Keratinocyte (primary cell): Measurements from ENCODE around the gene TRPC4AP. TPM values are rescaled to one million over a fixed set of nuclear protein-coding genes. Genes with fewer than 3 reads are reported as not detected.

Source experiments
- DNase-seq: peaks from one replicate; pipeline ENCODE4 v3.0.0-alpha.2; 2011; ENCODE audit warnings: low read depth, missing footprints, low spot score
- FAIRE-seq: peaks from 2 replicates; lab custom pipeline; 2011; peaks lifted over from hg19 to GRCh38; lab: Jason Lieb, UNC
- H2AFZ ChIP-seq: 2 replicates; pipeline ENCODE4 v1.6.0; 2012; ENCODE audit warnings: low read length, control low read depth, inconsistent platforms; ENCODE audit not compliant: control insufficient read depth
- H3K27ac ChIP-seq: 2 replicates; pipeline ENCODE4 v1.5.1; 2011; ENCODE audit warnings: low read length; ENCODE audit not compliant: control insufficient read depth, insufficient read depth
- H3K27me3 ChIP-seq: 3 replicates; pipeline ENCODE4 v1.6.0; 2011; ENCODE audit warnings: low read length; ENCODE audit not compliant: control insufficient read depth, insufficient read depth; ENCODE audit errors: extremely low read depth
- H3K36me3 ChIP-seq, 2 experiments: 2 replicates in 1 of 2; 3 replicates in 1 of 2; pipeline ENCODE4 v1.5.1; 2011; ENCODE audit warnings: low read length in 2 of 2, mild to moderate bottlenecking in 1 of 2; ENCODE audit not compliant: control insufficient read depth in 2 of 2, insufficient read depth in 2 of 2; ENCODE audit errors: extremely low read depth in 1 of 2
- H3K4me1 ChIP-seq: 3 replicates; pipeline ENCODE4 v1.5.1; 2011; ENCODE audit warnings: low read length; ENCODE audit not compliant: control insufficient read depth, insufficient read depth; ENCODE audit errors: extremely low read depth
- H3K4me2 ChIP-seq: 3 replicates; pipeline ENCODE4 v1.6.0; 2011; ENCODE audit warnings: low read depth, low read length; ENCODE audit not compliant: control insufficient read depth, insufficient read depth; ENCODE audit errors: extremely low read depth
- H3K4me3 ChIP-seq, 3 experiments: fragments of 200-600 bp in 1 of 3; sonication (generic) in 1 of 3; 2 replicates in 2 of 3; 3 replicates in 1 of 3; pipeline ENCODE4 v1.5.1; 2011 to 2016; ENCODE audit warnings: low read length in 3 of 3, mild to moderate bottlenecking in 3 of 3, control low read depth in 2 of 3, inconsistent platforms in 1 of 3, low read depth in 1 of 3, mixed read lengths in 1 of 3, mixed run types in 1 of 3, moderate library complexity in 1 of 3; ENCODE audit not compliant: control insufficient read depth in 2 of 3, insufficient read depth in 2 of 3; ENCODE audit errors: extremely low read depth in 1 of 3
- H3K79me2 ChIP-seq: 2 replicates; pipeline ENCODE4 v1.6.0; 2012; ENCODE audit warnings: low read length; ENCODE audit not compliant: control insufficient read depth, insufficient read depth
- H3K9ac ChIP-seq: 3 replicates; pipeline ENCODE4 v1.6.0; 2011; ENCODE audit warnings: low read length; ENCODE audit not compliant: control insufficient read depth, insufficient read depth; ENCODE audit errors: extremely low read depth
- H3K9me1 ChIP-seq: 3 replicates; pipeline ENCODE4 v1.6.0; 2011; ENCODE audit warnings: low read length; ENCODE audit not compliant: control insufficient read depth, insufficient read depth; ENCODE audit errors: extremely low read depth
- H3K9me3 ChIP-seq: 2 replicates; pipeline ENCODE4 v1.5.1; 2012; ENCODE audit warnings: low read depth, low read length; ENCODE audit not compliant: control insufficient read depth
- H4K20me1 ChIP-seq: 3 replicates; pipeline ENCODE4 v1.6.0; 2011; ENCODE audit warnings: low read length; ENCODE audit not compliant: control insufficient read depth, insufficient read depth; ENCODE audit errors: extremely low read depth
- CTCF ChIP-seq, 3 experiments: IDR thresholded peaks in 1 of 3; conservative IDR thresholded peaks in 1 of 3; optimal IDR thresholded peaks in 1 of 3; 2 replicates in 2 of 3; 3 replicates in 1 of 3; pipeline versions ENCODE3 to v1.5.1; 2011; ENCODE audit warnings: low read length in 3 of 3, mild to moderate bottlenecking in 3 of 3, moderate library complexity in 2 of 3, control low read depth in 1 of 3, inconsistent platforms in 1 of 3; ENCODE audit not compliant: insufficient read depth in 2 of 3; ENCODE audit errors: extremely low read depth in 1 of 3
- EZH2 ChIP-seq: IDR thresholded peaks from one replicate; pipeline ENCODE4 v1.6.1; 2012; ENCODE audit warnings: inconsistent platforms, mild to moderate bottlenecking, low read length, moderate library complexity
- dilution Hi-C: fragments of 300-500 bp; cut with MboI; formaldehyde crosslinking; loops from one replicate; pipeline ENCODE4 v1.7.0; 2020; ENCODE audit warnings: low sequenced_read_pairs; ENCODE audit not compliant: extremely low pct_ligation_motif_present
- polyA plus RNA-seq, 5 experiments: library from polyadenylated mRNA; depleted of rRNA in 3 of 5; stranded (reverse) in 3 of 5; stranded (forward) in 1 of 5; unstranded in 1 of 5; fragments of >200 nt; gene quantifications; 1 replicate in 1 of 5; 2 replicates in 3 of 5; 3 replicates in 1 of 5; pipeline versions ENCODE4 v1.2.1 to v1.2.3, GENCODE V29; 2011 to 2012; ENCODE audit warnings: missing spikeins in 2 of 5, low read depth in 1 of 5, low replicate concordance in 1 of 5

Gene TRPC4AP
- polyA plus RNA-seq, 1 donor (not counting 4 experiments of a cell fraction or from before 2014, with no cell fraction given): 53.9 TPM

- H3K79me2 ChIP-seq: peaks cover 88% of the 10 kb centered on the region
- H3K9me3 ChIP-seq: no peaks in the 10 kb centered on the region
- FAIRE-seq (no peak), DNase-seq (no peak)
- no peak overlapping the region for H3K27ac ChIP-seq
- TF ChIP-seq EZH2 (no peak), CTCF (optimal IDR thresholded peaks at IDR 0.05 in 1 of 3, IDR thresholded peaks at IDR 0.05 in 1 of 3, conservative IDR thresholded peaks at IDR 0.05 in 1 of 3; ENCODE audit: extremely low read depth in 1 of 3, insufficient read depth in 2 of 3, low read length in 3 of 3) (no peak)
- H3K27me3 ChIP-seq: no peaks in the 10 kb centered on the region
- no peak overlapping the region for H3K4me2 ChIP-seq
- H4K20me1 ChIP-seq: peaks cover 11% of the 10 kb centered on the region
- H3K36me3 ChIP-seq: peaks cover 0 to 9% of the 10 kb centered on the region in 2 experiments
- peaks cover 9% of the 10 kb centered on the region for H3K4me1 ChIP-seq
- H3K9ac ChIP-seq: no peak overlapping the region
- H3K9me1 ChIP-seq: no peaks in the 10 kb centered on the region
- dilution Hi-C loops: no loop called here
- no peak overlapping the region for H2AFZ ChIP-seq
- no peak overlapping the region for H3K4me3 ChIP-seq
Measured at GRCh38 chr20:35087791-35088190, 4.8 kb downstream of the TRPC4AP start.

- Histone ChIP-seq H3K27me3 (no peaks in the 10 kb centered on the region), H3K79me2 (peaks cover 91% of the 10 kb centered on the region), H2AFZ (no peak overlapping the region), H3K36me3 (peaks cover 0 to 9% of the 10 kb centered on the region in 2 experiments), H4K20me1 (peaks cover 12% of the 10 kb centered on the region), H3K4me1 (peaks cover 8% of the 10 kb centered on the region), H3K4me2 (no peak overlapping the region), H3K9ac (no peak overlapping the region), H3K4me3 (no peak overlapping the region), H3K9me1 (no peaks in the 10 kb centered on the region), H3K27ac (no peak overlapping the region), H3K9me3 (no peaks in the 10 kb centered on the region)
- dilution Hi-C loops: no loop called here
- DNase-seq (no peak), FAIRE-seq (no peak)
- TF ChIP-seq EZH2: no peak
- no peak for TF ChIP-seq CTCF (optimal IDR thresholded peaks at IDR 0.05 in 1 of 3, IDR thresholded peaks at IDR 0.05 in 1 of 3, conservative IDR thresholded peaks at IDR 0.05 in 1 of 3; ENCODE audit: extremely low read depth in 1 of 3, insufficient read depth in 2 of 3, low read length in 3 of 3)
Measured at GRCh38 chr20:35087355-35087754, 5.3 kb downstream of the TRPC4AP start.
